NCI-H82 treated with DMSO at 0.1 percent for 48 hours (cell line): ENCODE results near the gene ZBTB25.

Experiments used
- DNase-seq: peaks from one replicate; lab custom pipeline; 2025; ENCODE audit not compliant: unreplicated experiment; lab: John Stamatoyannopoulos, UW

ZBTB25 gene

GRCh38 chr14:64405295-64405694, 98.3 kb downstream of the ZBTB25 start:
- DNase-seq = no peak

- DNase-seq = no peak
These were observed 101.7 kb downstream of the ZBTB25 start for GRCh38 chr14:64401949-64402348.

- no peak for DNase-seq
These were observed 102.7 kb downstream of the ZBTB25 start for GRCh38 chr14:64400829-64401459.
